Mammary epithelial cell (primary cell): ENCODE data around the gene SLC30A2.

ENCODE experiments used
- EZH2 ChIP-seq: IDR thresholded peaks from 2 replicates; pipeline ENCODE4 v1.6.1; 2012; ENCODE audit warnings: low read length, inconsistent platforms, borderline replicate concordance
- TF ChIP-seq, protein P1 (sequence below), 2 donors: IDR thresholded peaks in 1 of 2; conservative IDR thresholded peaks in 1 of 2; 2 replicates each; pipeline ENCODE4 v1.5.1; 2011 to 2012; ENCODE audit warnings: inconsistent platforms in 2 of 2, low read length in 2 of 2, mild to moderate bottlenecking in 2 of 2, control low read depth in 1 of 2, low read depth in 1 of 2; ENCODE audit not compliant: insufficient read depth in 1 of 2; ENCODE audit errors: extremely low read depth in 1 of 2

DNA sequence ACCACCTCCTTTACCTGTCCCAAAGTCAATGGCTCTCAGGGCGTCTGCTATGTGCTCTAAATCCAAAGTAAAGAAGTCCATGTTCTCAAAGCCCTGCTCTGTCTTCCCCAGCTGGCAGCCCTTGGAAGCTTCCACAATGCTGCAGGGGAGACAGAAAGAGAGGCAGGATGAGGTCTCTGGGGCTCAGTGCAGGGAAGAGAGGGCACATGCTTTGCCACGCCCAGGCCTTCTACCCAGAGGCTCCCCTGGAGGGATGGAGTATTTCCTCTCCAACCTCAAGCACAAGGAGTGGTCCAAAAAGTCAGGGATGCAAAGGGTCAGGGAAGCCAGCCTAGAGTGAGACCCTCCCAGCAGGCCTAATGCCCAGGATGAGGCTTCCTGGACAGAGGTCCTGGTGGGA is 11.3 kb upstream of the SLC30A2 start:
- TF ChIP-seq, protein P1, sequence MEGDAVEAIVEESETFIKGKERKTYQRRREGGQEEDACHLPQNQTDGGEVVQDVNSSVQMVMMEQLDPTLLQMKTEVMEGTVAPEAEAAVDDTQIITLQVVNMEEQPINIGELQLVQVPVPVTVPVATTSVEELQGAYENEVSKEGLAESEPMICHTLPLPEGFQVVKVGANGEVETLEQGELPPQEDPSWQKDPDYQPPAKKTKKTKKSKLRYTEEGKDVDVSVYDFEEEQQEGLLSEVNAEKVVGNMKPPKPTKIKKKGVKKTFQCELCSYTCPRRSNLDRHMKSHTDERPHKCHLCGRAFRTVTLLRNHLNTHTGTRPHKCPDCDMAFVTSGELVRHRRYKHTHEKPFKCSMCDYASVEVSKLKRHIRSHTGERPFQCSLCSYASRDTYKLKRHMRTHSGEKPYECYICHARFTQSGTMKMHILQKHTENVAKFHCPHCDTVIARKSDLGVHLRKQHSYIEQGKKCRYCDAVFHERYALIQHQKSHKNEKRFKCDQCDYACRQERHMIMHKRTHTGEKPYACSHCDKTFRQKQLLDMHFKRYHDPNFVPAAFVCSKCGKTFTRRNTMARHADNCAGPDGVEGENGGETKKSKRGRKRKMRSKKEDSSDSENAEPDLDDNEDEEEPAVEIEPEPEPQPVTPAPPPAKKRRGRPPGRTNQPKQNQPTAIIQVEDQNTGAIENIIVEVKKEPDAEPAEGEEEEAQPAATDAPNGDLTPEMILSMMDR (conservative IDR thresholded peaks at IDR 0.05 in 1 of 2, IDR thresholded peaks at IDR 0.05 in 1 of 2; ENCODE audit: extremely low read depth in 1 of 2, insufficient read depth in 1 of 2, low read depth in 1 of 2, low read length in 2 of 2) = no peak
- no peak for TF ChIP-seq EZH2
